Fibroblast of lung (primary cell): ENCODE measurements around the gene KCNC3. TPM values are rescaled to one million over a fixed set of nuclear protein-coding genes. Genes with fewer than 3 reads are reported as not detected.
"Not testable (repeated sequence)": the region's sequence is repeated elsewhere in the genome, so short reads cannot be mapped to it uniquely, and the experiment has no call there.

Source experiments
- DNase-seq, 2 donors: peaks; one replicate each; pipeline versions ENCODE4 v3.0.0 to v3.0.0-alpha.2; 2010; ENCODE audit warnings: low read depth in 2 of 2
- H2AFZ ChIP-seq: 2 replicates; pipeline ENCODE4 v1.5.1; 2012; ENCODE audit warnings: low read length, control low read depth, inconsistent platforms
- H3K27ac ChIP-seq: 2 replicates; pipeline ENCODE4 v1.5.1; 2011; ENCODE audit warnings: low read length, control low read depth; ENCODE audit not compliant: insufficient read depth
- H3K27me3 ChIP-seq: 2 replicates; pipeline ENCODE4 v1.5.1; 2011; ENCODE audit warnings: mild to moderate bottlenecking, low read length; ENCODE audit not compliant: control insufficient read depth, insufficient read depth
- H3K36me3 ChIP-seq: 2 replicates; pipeline ENCODE4 v1.5.1; 2011; ENCODE audit warnings: low read length; ENCODE audit not compliant: control insufficient read depth, insufficient read depth
- H3K4me1 ChIP-seq: 2 replicates; pipeline ENCODE4 v1.5.1; 2011; ENCODE audit warnings: low read length; ENCODE audit not compliant: control insufficient read depth, insufficient read depth; ENCODE audit errors: extremely low read depth
- H3K4me2 ChIP-seq: 2 replicates; pipeline ENCODE4 v1.5.1; 2011; ENCODE audit warnings: low read length, control low read depth; ENCODE audit not compliant: insufficient read depth; ENCODE audit errors: extremely low read depth
- H3K4me3 ChIP-seq, 4 experiments: fragments of 200-600 bp in 1 of 4; sonication (generic) in 1 of 4; replicated peaks in 1 of 4; 2 replicates each; pipeline ENCODE4 v1.5.1; 2011 to 2016; ENCODE audit warnings: low read length in 4 of 4, low read depth in 3 of 4, mild to moderate bottlenecking in 3 of 4, control low read depth in 2 of 4, inconsistent platforms in 1 of 4, mixed read lengths in 1 of 4; ENCODE audit not compliant: insufficient read depth in 1 of 4; ENCODE audit errors: control extremely low read depth in 1 of 4
- H3K79me2 ChIP-seq: 2 replicates; pipeline ENCODE4 v1.5.1; 2012; ENCODE audit warnings: mild to moderate bottlenecking, low read length, inconsistent platforms; ENCODE audit not compliant: control insufficient read depth, insufficient read depth
- H3K9ac ChIP-seq: 2 replicates; pipeline ENCODE4 v1.5.1; 2011; ENCODE audit warnings: mild to moderate bottlenecking, low read length, control low read depth; ENCODE audit not compliant: insufficient read depth
- H3K9me3 ChIP-seq: 2 replicates; pipeline ENCODE4 v1.5.1; 2012; ENCODE audit warnings: low read depth, low read length; ENCODE audit not compliant: control insufficient read depth, insufficient read depth
- H4K20me1 ChIP-seq: 2 replicates; pipeline ENCODE4 v1.5.1; 2011; ENCODE audit warnings: low read length; ENCODE audit not compliant: control insufficient read depth, insufficient read depth; ENCODE audit errors: extremely low read depth
- EZH2 ChIP-seq: IDR thresholded peaks from 2 replicates; pipeline ENCODE4 v1.5.1; 2012; ENCODE audit warnings: low read length, control low read depth, mild to moderate bottlenecking; ENCODE audit errors: missing control alignments
- polyA plus RNA-seq, 2 donors: library from polyadenylated mRNA; depleted of rRNA in 1 of 2; stranded (reverse) in 1 of 2; unstranded in 1 of 2; fragments of >200 nt; gene quantifications; 2 replicates each; pipeline ENCODE4 v1.2.1, GENCODE V29; 2011 to 2012; ENCODE audit warnings: missing spikeins in 1 of 2
- total RNA-seq: library from RNA; depleted of rRNA; stranded (reverse); fragments of >200 nt; gene quantifications from 2 replicates; pipeline ENCODE4 v1.2.1, GENCODE V29; 2014
- TF ChIP-seq, protein P1 (sequence below), 2 donors: IDR thresholded peaks in 1 of 2; conservative IDR thresholded peaks in 1 of 2; 1 replicate in 1 of 2; 2 replicates in 1 of 2; pipeline ENCODE4 v1.5.1; 2011 to 2012; ENCODE audit warnings: low read length in 2 of 2, control low read depth in 1 of 2, inconsistent platforms in 1 of 2, low read depth in 1 of 2, mild to moderate bottlenecking in 1 of 2

The KCNC3 gene
- total and polyA plus RNA-seq, 2 donors (not counting 1 experiment from before 2014, with no cell fraction given): under 0.01 to 0.01 TPM

DNA sequence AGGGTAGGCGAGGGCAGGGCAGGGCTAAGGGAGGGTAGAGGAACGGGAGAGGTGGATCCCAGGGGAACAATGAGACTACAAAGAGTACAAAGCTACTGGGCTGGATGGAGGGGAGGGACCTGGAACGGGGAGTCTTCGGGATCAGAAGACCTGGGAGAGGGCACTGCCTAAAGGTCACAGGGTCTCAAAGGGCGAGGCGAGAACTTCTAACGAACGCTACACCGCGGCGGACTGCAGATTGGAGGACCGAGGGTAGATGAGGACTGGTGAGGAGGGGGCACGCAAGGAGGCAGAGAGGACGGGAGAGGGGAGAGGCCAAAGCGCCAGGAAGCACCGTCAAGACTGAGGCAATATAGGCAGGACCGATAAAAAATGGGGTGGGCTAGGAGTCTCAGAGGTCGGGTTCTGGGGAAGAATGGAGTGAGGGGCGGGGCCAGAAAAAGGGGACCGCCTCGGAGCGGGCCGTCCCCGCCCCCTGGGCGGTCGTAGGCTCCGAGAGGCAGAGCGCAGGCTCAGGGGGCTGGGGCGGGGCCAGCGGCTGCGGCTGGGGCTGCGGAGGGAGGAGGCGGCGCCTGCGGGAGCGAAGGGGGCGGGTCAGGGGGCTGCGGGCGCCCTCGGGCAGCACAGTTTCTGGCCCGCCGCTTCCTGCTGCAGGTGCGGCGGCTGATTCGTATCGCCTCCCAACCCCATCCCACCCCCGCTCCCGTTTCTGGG, 1.3 kb upstream of the KCNC3 start:
- H3K9me3 ChIP-seq: no peaks in the 10 kb centered on the region
- H3K4me1 ChIP-seq: no peaks in the 10 kb centered on the region
- no peak overlapping the region for H3K4me3 ChIP-seq
- H4K20me1 ChIP-seq: no peaks in the 10 kb centered on the region
- peaks cover 17% of the 10 kb centered on the region for H3K27me3 ChIP-seq
- no peak overlapping the region for H2AFZ ChIP-seq
- H3K4me2 ChIP-seq: no peak overlapping the region
- DNase-seq: peak in 1 of 2 donors; percentile 5
- no peak overlapping the region for H3K9ac ChIP-seq
- no peaks in the 10 kb centered on the region for H3K79me2 ChIP-seq
- H3K36me3 ChIP-seq: no peaks in the 10 kb centered on the region
- no peak for TF ChIP-seq EZH2
- TF ChIP-seq, protein P1, sequence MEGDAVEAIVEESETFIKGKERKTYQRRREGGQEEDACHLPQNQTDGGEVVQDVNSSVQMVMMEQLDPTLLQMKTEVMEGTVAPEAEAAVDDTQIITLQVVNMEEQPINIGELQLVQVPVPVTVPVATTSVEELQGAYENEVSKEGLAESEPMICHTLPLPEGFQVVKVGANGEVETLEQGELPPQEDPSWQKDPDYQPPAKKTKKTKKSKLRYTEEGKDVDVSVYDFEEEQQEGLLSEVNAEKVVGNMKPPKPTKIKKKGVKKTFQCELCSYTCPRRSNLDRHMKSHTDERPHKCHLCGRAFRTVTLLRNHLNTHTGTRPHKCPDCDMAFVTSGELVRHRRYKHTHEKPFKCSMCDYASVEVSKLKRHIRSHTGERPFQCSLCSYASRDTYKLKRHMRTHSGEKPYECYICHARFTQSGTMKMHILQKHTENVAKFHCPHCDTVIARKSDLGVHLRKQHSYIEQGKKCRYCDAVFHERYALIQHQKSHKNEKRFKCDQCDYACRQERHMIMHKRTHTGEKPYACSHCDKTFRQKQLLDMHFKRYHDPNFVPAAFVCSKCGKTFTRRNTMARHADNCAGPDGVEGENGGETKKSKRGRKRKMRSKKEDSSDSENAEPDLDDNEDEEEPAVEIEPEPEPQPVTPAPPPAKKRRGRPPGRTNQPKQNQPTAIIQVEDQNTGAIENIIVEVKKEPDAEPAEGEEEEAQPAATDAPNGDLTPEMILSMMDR (conservative IDR thresholded peaks at IDR 0.05 in 1 of 2, IDR thresholded peaks at IDR 0.05 in 1 of 2; ENCODE audit: low read depth in 1 of 2, low read length in 2 of 2): no peak
- H3K27ac ChIP-seq: no peak overlapping the region

DNA sequence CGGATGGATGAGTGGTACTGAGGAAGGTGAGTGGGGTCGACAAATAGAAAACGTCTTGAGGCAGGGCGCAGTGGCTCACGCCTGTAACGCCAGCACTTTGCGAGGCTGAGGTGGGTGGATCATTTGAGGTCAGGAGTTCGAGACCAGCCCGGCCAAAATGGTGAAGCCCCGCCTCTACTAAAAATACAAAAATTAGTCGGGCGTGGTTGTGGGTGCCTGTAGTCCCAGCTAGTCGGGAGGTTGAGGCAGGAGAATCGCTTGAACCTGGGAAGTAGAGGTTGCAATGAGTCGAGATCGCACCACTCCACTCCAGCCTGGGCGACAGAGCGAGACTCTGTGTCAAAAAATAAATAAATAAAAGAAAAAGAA, 733 bp upstream of the KCNC3 start:
- H3K4me2 ChIP-seq, H3K27ac ChIP-seq, H3K4me1 ChIP-seq, H2AFZ ChIP-seq, H4K20me1 ChIP-seq, H3K9me3 ChIP-seq, H3K36me3 ChIP-seq, H3K79me2 ChIP-seq, DNase-seq, H3K9ac ChIP-seq, H3K4me3 ChIP-seq: not testable (repeated sequence)
- peaks cover 17% of the 10 kb centered on the region for H3K27me3 ChIP-seq

DNA sequence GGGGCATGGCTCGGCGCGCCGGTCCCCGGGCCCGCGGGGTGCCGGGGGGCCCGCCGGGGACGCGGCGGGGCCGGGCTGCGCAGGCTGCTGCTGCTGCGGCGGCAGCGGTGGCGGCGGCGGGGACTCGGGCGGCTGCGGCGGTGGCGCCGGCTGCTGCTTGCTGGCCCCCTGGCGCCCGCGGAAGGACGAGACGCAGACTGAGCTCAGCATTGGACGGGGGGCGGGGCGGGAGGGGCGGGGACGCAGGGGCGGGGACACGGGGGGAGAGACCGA, 368 bp downstream of the KCNC3 start:
- TF ChIP-seq, protein P1 (conservative IDR thresholded peaks at IDR 0.05 in 1 of 2, IDR thresholded peaks at IDR 0.05 in 1 of 2; ENCODE audit: low read depth in 1 of 2, low read length in 2 of 2): no peak
- no peak for TF ChIP-seq EZH2
- no peaks in the 10 kb centered on the region for H3K79me2 ChIP-seq
- H2AFZ ChIP-seq: no peak overlapping the region
- no peak overlapping the region for H3K4me3 ChIP-seq
- no peaks in the 10 kb centered on the region for H4K20me1 ChIP-seq
- no peak overlapping the region for H3K9ac ChIP-seq
- no peak for DNase-seq
- no peak overlapping the region for H3K27ac ChIP-seq
- no peak overlapping the region for H3K4me2 ChIP-seq
- peaks cover 17% of the 10 kb centered on the region for H3K27me3 ChIP-seq
- H3K4me1 ChIP-seq: no peaks in the 10 kb centered on the region
- H3K9me3 ChIP-seq: no peaks in the 10 kb centered on the region
- H3K36me3 ChIP-seq: no peaks in the 10 kb centered on the region
